ENCODE measurements around the gene RSKR.
A peak's percentile ranks its signal among the peaks of the same experiment; 100 is the strongest.

The RSKR gene

GRCh38 chr17:28563475-28563874, 50.5 kb downstream of the RSKR start:
- Histone ChIP-seq H4K8ac (ENCODE audit: low read depth, low read length) (no peak overlapping the region), H2BK120ac (ENCODE audit: low read depth, low read length) (no peak overlapping the region), H3K4me2 (ENCODE audit: low read length) (no peak overlapping the region), H3K27me3 (ENCODE audit: insufficient read depth, low read length, poor library complexity) (no peaks in the 10 kb centered on the region), H3K4ac (ENCODE audit: low read depth, low read length) (no peak overlapping the region), H2AK5ac (ENCODE audit: low read length) (no peak overlapping the region), H3K36me3 (ENCODE audit: control insufficient read depth, insufficient read depth, low read length) (peaks cover 3% of the 10 kb centered on the region), H3K4me3 (ENCODE audit: low read length) (no peak overlapping the region), H3K4me1 (ENCODE audit: control insufficient read depth, low read depth, low read length) (no peaks in the 10 kb centered on the region), H3K56ac (ENCODE audit: low read length) (no peak overlapping the region), H3K9ac (ENCODE audit: low read length) (no peak overlapping the region), H3K79me2 (ENCODE audit: control insufficient read depth, insufficient read depth, low read length) (no peaks in the 10 kb centered on the region), H2BK5ac (ENCODE audit: low read length) (no peak overlapping the region), H3K18ac (ENCODE audit: low read length) (no peak overlapping the region), H3K79me1 (ENCODE audit: low read length) (no peaks in the 10 kb centered on the region), H4K5ac (ENCODE audit: low read length) (no peak overlapping the region), H3K27ac (ENCODE audit: low read depth, low read length) (no peak overlapping the region), H3K23ac (ENCODE audit: low read length) (no peak overlapping the region), H2BK15ac (replicated peaks; ENCODE audit: low read depth) (no peak overlapping the region)
- peak; percentile 65 for DNase-seq
- no CpG with 5 or more reads among the region's 3 CpGs for WGBS (ENCODE audit: extremely low coverage, insufficient coverage, low lambda C conversion rate)

Data from mesendoderm (in vitro differentiated cells).